H9 (cell line): ENCODE data around the gene SSRP1. TPM values are rescaled to one million over a fixed set of nuclear protein-coding genes. Genes with fewer than 3 reads are reported as not detected.
A peak's percentile ranks its signal among the peaks of the same experiment; 100 is the strongest.

Source experiments
- DNase-seq: peaks from one replicate; pipeline ENCODE4 v3.0.0-alpha.2; 2017
- H2AFZ ChIP-seq: one replicate; pipeline ENCODE4 v1.6.1; 2013; ENCODE audit warnings: mild to moderate bottlenecking, low read length, control low read depth, moderate library complexity
- H2AK5ac ChIP-seq: 2 replicates; pipeline ENCODE4 v1.6.1; 2013; ENCODE audit warnings: low read length, control low read depth, mixed read lengths; ENCODE audit not compliant: insufficient read length
- H2BK120ac ChIP-seq: one replicate; pipeline ENCODE4 v1.6.1; 2013; ENCODE audit warnings: low read depth, mild to moderate bottlenecking, low read length, control low read depth, inconsistent platforms; ENCODE audit not compliant: poor library complexity, severe bottlenecking
- H2BK12ac ChIP-seq: 2 replicates; pipeline ENCODE4 v1.6.1; 2013; ENCODE audit warnings: low read length, control low read depth, mixed read lengths, low read depth; ENCODE audit not compliant: insufficient read length
- H2BK15ac ChIP-seq: 2 replicates; pipeline ENCODE4 v1.6.1; 2013; ENCODE audit warnings: low read depth, low read length, control low read depth
- H2BK20ac ChIP-seq: one replicate; pipeline ENCODE4 v1.6.1; 2013; ENCODE audit warnings: low read depth, mild to moderate bottlenecking, low read length, control low read depth, inconsistent platforms; ENCODE audit not compliant: poor library complexity, severe bottlenecking
- H2BK5ac ChIP-seq: 2 replicates; pipeline ENCODE4 v1.6.1; 2013; ENCODE audit warnings: low read length, control low read depth, mixed read lengths; ENCODE audit not compliant: insufficient read length
- H3K14ac ChIP-seq: 2 replicates; pipeline ENCODE4 v1.6.1; 2013; ENCODE audit warnings: low read length, control low read depth; ENCODE audit not compliant: insufficient read depth
- H3K18ac ChIP-seq: 2 replicates; pipeline ENCODE4 v1.6.1; 2013; ENCODE audit warnings: low read depth, mild to moderate bottlenecking, mixed read lengths, low read length, control low read depth; ENCODE audit not compliant: insufficient read length
- H3K23ac ChIP-seq: 2 replicates; pipeline ENCODE4 v1.6.1; 2013; ENCODE audit warnings: low read length, control low read depth, mixed read lengths, low read depth; ENCODE audit not compliant: insufficient read length
- H3K23me2 ChIP-seq: 2 replicates; pipeline ENCODE4 v1.6.1; 2013; ENCODE audit warnings: low read depth, mild to moderate bottlenecking, mixed read lengths, low read length, control low read depth; ENCODE audit not compliant: insufficient read length, poor library complexity, severe bottlenecking
- H3K27ac ChIP-seq: 2 replicates; pipeline ENCODE4 v1.5.1; 2013; ENCODE audit warnings: low read length, control low read depth, mixed read lengths, low read depth; ENCODE audit not compliant: insufficient read length
- H3K27me3 ChIP-seq: 2 replicates; pipeline ENCODE4 v1.6.1; 2013; ENCODE audit warnings: low read length, control low read depth, inconsistent platforms; ENCODE audit not compliant: insufficient read depth
- H3K4ac ChIP-seq: 2 replicates; pipeline ENCODE4 v1.6.1; 2013; ENCODE audit warnings: low read depth, mild to moderate bottlenecking, control low read depth, inconsistent platforms, low read length, moderate library complexity
- H3K4me1 ChIP-seq: 2 replicates; pipeline ENCODE4 v1.6.1; 2013; ENCODE audit warnings: low read length, control low read depth, inconsistent platforms; ENCODE audit not compliant: insufficient read depth
- H3K4me2 ChIP-seq: 2 replicates; pipeline ENCODE4 v1.6.1; 2013; ENCODE audit warnings: low read length, control low read depth, mixed read lengths; ENCODE audit not compliant: insufficient read length, insufficient read depth
- H3K56ac ChIP-seq: 2 replicates; pipeline ENCODE4 v1.6.1; 2013; ENCODE audit warnings: low read depth, mild to moderate bottlenecking, mixed read lengths, low read length, control low read depth; ENCODE audit not compliant: insufficient read length
- H3K79me1 ChIP-seq: 2 replicates; pipeline ENCODE4 v1.6.1; 2013; ENCODE audit warnings: low read depth, mild to moderate bottlenecking, moderate library complexity, low read length, control low read depth, inconsistent platforms; ENCODE audit not compliant: insufficient read depth, poor library complexity, severe bottlenecking
- H3K79me2 ChIP-seq: 2 replicates; pipeline ENCODE4 v1.6.1; 2013; ENCODE audit warnings: low read length, control low read depth, inconsistent platforms; ENCODE audit not compliant: insufficient read depth
- H3K9ac ChIP-seq: 2 replicates; pipeline ENCODE4 v1.6.1; 2013; ENCODE audit warnings: low read length, control low read depth, mixed read lengths; ENCODE audit not compliant: insufficient read length; ENCODE audit errors: extremely low read depth
- H3K9me3 ChIP-seq: one replicate; pipeline ENCODE4 v1.6.1; 2013; ENCODE audit warnings: low read depth, low read length, inconsistent platforms; ENCODE audit not compliant: control insufficient read depth
- H3T11ph ChIP-seq: one replicate; pipeline ENCODE4 v1.6.1; 2013; ENCODE audit warnings: mild to moderate bottlenecking, low read length, control low read depth, inconsistent platforms
- H4K20me1 ChIP-seq: one replicate; pipeline ENCODE4 v1.6.1; 2013; ENCODE audit not compliant: control insufficient read depth, insufficient read length, insufficient read depth
- H4K5ac ChIP-seq: 2 replicates; pipeline ENCODE4 v1.6.1; 2013; ENCODE audit warnings: low read depth, mild to moderate bottlenecking, mixed read lengths, low read length, control low read depth; ENCODE audit not compliant: insufficient read length
- H4K8ac ChIP-seq: replicated peaks from 2 replicates; pipeline ENCODE4 v1.6.1; 2013; ENCODE audit warnings: low read length, control low read depth, mixed read lengths, low read depth; ENCODE audit not compliant: insufficient read length
- H4K91ac ChIP-seq: 2 replicates; pipeline ENCODE4 v1.6.1; 2013; ENCODE audit warnings: low read depth, mild to moderate bottlenecking, moderate library complexity, mixed read lengths, low read length, control low read depth; ENCODE audit not compliant: insufficient read length
- H3K27ac Mint-ChIP-seq, 3 experiments: 2 replicates in 2 of 3; 3 replicates in 1 of 3; pipeline ENCODE4 v1.8.0; 2020 to 2021; ENCODE audit warnings: mixed read lengths in 3 of 3, mild to moderate bottlenecking in 1 of 3, moderate library complexity in 1 of 3
- H3K27me3 Mint-ChIP-seq: 2 replicates; pipeline ENCODE4 v1.8.0; 2021; ENCODE audit warnings: low read depth, mild to moderate bottlenecking, moderate library complexity, mixed read lengths
- H3K36me3 Mint-ChIP-seq, 3 experiments: 2 replicates in 2 of 3; 3 replicates in 1 of 3; pipeline ENCODE4 v1.8.0; 2020 to 2021; ENCODE audit warnings: low read depth in 3 of 3, mixed read lengths in 3 of 3; ENCODE audit not compliant: insufficient read depth in 1 of 3
- H3K4me1 Mint-ChIP-seq, 2 experiments: 2 replicates each; pipeline ENCODE4 v1.8.0; 2020; ENCODE audit warnings: mixed read lengths in 2 of 2
- H3K4me3 Mint-ChIP-seq, 2 experiments: 2 replicates in 1 of 2; 3 replicates in 1 of 2; pipeline ENCODE4 v1.8.0; 2020 to 2021; ENCODE audit warnings: mild to moderate bottlenecking in 2 of 2, mixed read lengths in 2 of 2, moderate library complexity in 1 of 2
- H3K9me3 Mint-ChIP-seq, 2 experiments: 2 replicates in 1 of 2; 3 replicates in 1 of 2; pipeline ENCODE4 v1.8.0; 2020; ENCODE audit warnings: mild to moderate bottlenecking in 2 of 2, mixed read lengths in 2 of 2, moderate library complexity in 1 of 2
- WGBS: extraction: QIAGEN DNeasy Blood & Tissue Kit; methylation state at CpG from one replicate; pipeline ENCODE4 v1.1.7; 2013; ENCODE audit warnings: missing lambda C conversion rate, low lambda C conversion rate, mixed read lengths; ENCODE audit not compliant: insufficient read length; ENCODE audit errors: extremely low coverage; 5-methylcytosine and 5-hydroxymethylcytosine counted together
- total RNA-seq: library from RNA; stranded (reverse); gene quantifications from 2 replicates; pipeline ENCODE4 v1.2.1, GENCODE V29; 2021
- TF ChIP-seq, protein P1 (sequence below): fragments of 200-600 bp; sonication (generic); conservative IDR thresholded peaks from 3 replicates; pipeline ENCODE4 v1.8.0; 2021; ENCODE audit warnings: antibody characterized with exemption, mild to moderate bottlenecking

The SSRP1 gene
- total RNA-seq, 1 experiment from 2014 or later, result 202 TPM

DNA sequence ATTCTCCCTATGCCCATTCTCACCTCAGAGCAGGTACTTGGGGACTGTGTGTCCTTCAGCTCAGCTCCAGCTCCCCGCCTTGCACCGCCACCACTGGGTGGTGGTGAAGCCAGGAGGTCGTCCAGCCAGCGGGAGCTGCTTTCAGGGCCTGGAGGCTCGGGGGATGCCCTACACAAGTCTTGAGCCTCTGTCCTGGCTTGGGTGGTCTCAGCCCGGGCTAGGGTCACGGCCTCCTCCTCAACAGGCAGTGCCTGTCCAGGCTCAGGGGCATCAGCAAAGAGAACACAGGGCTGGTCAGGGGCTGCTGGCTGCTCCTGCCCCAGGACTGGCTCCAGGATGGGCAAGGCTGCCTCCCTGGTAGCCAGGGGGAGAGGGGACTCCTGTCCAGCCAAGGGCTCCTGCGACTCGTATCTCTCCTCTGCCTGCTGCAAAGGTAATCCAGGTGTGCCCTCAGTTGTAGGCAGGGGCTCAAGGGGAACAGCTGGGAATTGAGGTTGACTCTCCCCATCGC lies 23.1 kb downstream of the SSRP1 start:
- Mint-ChIP-seq H3K4me3 (peak overlapping the region in 1 of 2 experiments; percentile 39; a peak in 2 of 5 replicates), H3K36me3 (peaks cover 35 to 48% (median 38%) of the 10 kb centered on the region in 3 experiments), H3K27ac (peak overlapping the region; percentile 88 to 97 (median 95); a peak in 4 of 7 replicates), H3K9me3 (no peaks in the 10 kb centered on the region), H3K27me3 (no peaks in the 10 kb centered on the region), H3K4me1 (peaks cover 15 to 18% of the 10 kb centered on the region in 2 experiments)
- Histone ChIP-seq H2BK120ac (no peak overlapping the region), H4K91ac (no peak overlapping the region), H3K4me2 (no peak overlapping the region), H3K27ac (no peak overlapping the region), H4K20me1 (no peaks in the 10 kb centered on the region), H3K56ac (no peak overlapping the region), H3K4ac (no peak overlapping the region), H3K9me3 (no peaks in the 10 kb centered on the region), H3K23ac (no peak overlapping the region), H4K5ac (no peak overlapping the region), H2BK15ac (no peak overlapping the region), H3K79me1 (no peaks in the 10 kb centered on the region), H3K4me1 (peaks cover 21% of the 10 kb centered on the region), H3T11ph (no peak overlapping the region), H2AK5ac (no peak overlapping the region), H2AFZ (no peak overlapping the region), H2BK5ac (no peak overlapping the region), H3K27me3 (no peaks in the 10 kb centered on the region), H2BK20ac (no peak overlapping the region), H3K79me2 (peaks cover 4% of the 10 kb centered on the region; the same call in 1 of the 2 replicates), H3K14ac (no peak overlapping the region), H2BK12ac (no peak overlapping the region), H4K8ac (no peak overlapping the region), H3K18ac (no peak overlapping the region), H3K23me2 (peaks cover 6% of the 10 kb centered on the region), H3K9ac (no peak overlapping the region)
- TF ChIP-seq, protein P1, sequence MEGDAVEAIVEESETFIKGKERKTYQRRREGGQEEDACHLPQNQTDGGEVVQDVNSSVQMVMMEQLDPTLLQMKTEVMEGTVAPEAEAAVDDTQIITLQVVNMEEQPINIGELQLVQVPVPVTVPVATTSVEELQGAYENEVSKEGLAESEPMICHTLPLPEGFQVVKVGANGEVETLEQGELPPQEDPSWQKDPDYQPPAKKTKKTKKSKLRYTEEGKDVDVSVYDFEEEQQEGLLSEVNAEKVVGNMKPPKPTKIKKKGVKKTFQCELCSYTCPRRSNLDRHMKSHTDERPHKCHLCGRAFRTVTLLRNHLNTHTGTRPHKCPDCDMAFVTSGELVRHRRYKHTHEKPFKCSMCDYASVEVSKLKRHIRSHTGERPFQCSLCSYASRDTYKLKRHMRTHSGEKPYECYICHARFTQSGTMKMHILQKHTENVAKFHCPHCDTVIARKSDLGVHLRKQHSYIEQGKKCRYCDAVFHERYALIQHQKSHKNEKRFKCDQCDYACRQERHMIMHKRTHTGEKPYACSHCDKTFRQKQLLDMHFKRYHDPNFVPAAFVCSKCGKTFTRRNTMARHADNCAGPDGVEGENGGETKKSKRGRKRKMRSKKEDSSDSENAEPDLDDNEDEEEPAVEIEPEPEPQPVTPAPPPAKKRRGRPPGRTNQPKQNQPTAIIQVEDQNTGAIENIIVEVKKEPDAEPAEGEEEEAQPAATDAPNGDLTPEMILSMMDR, result no peak
- WGBS, result no CpG with 5 or more reads among the region's 10 CpGs
- no peak for DNase-seq
